Skin epidermis (tissue), 12 donors: ENCODE results near the gene RGS12.

Experiments used
- H3K27ac ChIP-seq, 21 experiments: fragments of 200-600 bp; sonication (generic) in 11 of 21; one replicate each; pipeline ENCODE4 v1.5.0; 2020; ENCODE audit warnings: mild to moderate bottlenecking in 3 of 21, inconsistent platforms in 2 of 21, moderate library complexity in 2 of 21
- H3K4me3 ChIP-seq, 7 experiments: fragments of 200-600 bp; sonication (generic) in 2 of 7; one replicate each; pipeline ENCODE4 v1.5.0; 2020; ENCODE audit warnings: inconsistent platforms in 2 of 7, mild to moderate bottlenecking in 2 of 7, moderate library complexity in 1 of 7

RGS12 gene

DNA sequence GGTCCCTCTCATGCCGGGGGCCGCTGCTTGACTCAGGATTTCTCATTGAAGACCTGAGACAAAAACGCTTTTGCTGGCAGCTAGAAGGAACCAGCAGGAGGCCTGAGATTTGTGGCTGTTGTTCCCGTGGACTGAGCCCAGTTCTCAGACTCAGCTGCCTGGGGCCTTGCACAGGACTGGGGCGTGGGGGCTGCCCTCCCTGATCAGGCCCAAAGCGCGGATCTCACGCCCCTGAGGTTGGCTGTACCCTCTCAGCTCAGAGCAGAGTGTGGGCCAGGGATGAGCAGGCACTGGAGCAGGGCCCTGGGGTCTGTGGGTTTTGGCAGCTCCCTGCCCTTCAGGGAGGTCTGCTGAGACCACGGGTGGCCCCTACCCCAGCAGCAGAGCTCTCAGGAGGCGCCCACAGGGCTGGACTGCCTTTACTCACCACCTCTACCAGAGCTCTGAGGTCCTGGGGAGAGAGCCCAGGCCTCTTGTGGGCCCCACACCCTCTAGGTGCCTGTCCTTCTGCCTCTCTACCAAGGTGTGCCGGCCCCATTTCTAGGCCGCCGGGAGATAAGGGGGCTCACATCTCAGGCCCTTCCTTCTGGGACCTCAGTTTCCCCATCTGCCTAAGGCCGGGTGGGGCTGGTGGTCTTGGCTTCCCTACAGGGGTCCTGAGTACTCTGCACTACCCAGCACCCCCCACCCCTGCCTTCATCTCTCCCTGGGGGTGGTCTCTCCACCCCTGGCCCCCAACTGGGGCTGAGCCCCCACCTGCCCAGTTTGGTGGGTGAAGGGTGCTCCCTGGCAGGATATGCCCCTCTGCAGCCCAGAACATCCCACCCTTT is 38.3 kb upstream of the RGS12 start:
- Histone ChIP-seq H3K4me3 (no peak overlapping the region), H3K27ac (no peak overlapping the region)

DNA sequence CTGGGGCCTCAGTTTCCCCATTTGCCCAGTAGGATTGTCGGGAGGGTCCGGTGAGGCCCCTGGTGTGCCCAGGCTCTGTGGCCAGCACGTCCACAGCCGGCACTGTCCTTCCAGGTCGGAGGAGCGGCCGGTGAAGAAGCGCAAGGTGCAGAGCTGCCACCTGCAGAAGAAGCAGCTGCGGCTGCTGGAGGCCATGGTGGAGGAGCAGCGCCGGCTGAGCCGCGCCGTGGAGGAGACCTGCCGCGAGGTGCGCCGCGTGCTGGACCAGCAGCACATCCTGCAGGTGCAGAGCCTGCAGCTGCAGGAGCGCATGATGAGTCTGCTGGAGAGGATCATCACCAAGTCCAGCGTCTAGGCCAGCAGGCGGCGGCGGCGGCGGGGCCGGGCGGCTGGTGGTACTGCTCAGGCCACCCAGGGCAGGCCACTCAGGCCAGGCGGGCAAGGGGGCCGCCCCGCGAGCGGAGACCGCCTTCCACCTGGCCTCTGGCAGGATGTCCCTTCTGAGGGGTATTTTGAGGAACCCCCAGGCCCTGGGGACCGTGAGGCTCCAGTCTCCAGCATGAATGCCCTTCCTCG is 37.1 kb upstream of the RGS12 start:
- H3K27ac ChIP-seq, result no peak overlapping the region
- H3K4me3 ChIP-seq, result no peak overlapping the region

DNA sequence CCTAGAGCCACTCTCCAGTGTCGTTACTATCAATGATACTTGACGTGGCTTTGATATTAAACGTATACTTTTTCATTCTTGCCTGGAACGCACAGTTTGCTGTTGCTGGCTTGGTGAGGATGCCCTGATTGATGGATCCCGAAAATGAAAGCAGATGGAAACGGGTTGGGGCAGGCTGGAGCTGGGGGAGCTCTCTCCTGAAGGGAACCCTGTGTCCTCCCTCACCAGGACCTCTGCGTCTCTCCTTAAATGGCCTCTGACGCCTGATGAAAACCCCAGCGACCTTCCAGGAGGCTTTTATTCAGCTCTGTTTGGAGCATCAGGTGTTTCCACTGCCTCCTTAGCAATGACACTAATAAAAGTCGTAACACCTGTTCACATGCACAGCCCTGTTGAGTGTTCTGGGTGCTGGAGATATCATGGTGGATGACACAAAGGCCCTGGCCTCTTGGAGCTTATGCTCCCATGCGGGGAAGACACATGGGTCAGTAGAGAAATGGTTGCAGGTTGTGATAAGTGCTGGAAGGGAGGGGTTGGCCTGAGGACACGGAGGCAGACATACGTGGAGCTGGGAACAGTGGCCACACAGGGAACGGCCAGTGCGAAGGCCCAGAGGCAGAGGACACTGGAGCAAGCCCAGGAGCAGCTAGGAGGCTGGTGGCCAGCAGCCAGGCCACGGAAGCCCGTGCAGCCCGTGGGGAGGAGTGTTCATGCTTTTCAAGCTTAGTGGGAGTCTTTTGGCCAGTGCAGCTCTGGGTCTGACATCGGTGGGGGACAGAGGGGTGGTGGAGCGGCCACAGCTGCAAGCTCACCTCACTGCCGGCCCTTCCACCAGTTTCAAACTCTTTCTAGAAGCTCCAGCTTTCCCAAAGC is 36.4 kb upstream of the RGS12 start:
- Histone ChIP-seq H3K4me3 (no peak overlapping the region), H3K27ac (no peak overlapping the region)

DNA sequence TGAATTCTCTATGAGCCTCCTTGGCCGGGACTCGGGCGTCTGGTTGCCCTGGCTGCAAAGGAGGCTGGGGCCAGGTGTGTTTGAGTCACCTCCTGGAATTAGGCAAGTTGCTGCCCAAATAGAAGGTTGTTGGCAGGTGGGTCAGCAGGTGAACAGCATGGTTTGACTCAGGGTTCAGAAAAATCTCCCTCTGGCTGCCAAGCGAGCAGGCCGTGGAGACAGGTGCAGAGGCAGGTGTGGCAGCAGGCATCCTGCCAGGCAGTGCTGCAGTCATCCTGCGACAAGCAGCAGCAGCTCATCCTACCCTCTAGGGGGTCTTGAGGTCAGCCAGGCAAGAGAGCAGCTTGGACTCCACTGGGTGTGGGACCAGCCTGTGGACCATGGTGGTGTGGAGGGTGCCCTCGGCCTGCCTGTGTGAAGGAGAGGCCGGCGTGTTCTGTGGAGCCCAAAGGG is 35.7 kb upstream of the RGS12 start:
- no peak overlapping the region for H3K4me3 ChIP-seq
- H3K27ac ChIP-seq, result no peak overlapping the region

DNA sequence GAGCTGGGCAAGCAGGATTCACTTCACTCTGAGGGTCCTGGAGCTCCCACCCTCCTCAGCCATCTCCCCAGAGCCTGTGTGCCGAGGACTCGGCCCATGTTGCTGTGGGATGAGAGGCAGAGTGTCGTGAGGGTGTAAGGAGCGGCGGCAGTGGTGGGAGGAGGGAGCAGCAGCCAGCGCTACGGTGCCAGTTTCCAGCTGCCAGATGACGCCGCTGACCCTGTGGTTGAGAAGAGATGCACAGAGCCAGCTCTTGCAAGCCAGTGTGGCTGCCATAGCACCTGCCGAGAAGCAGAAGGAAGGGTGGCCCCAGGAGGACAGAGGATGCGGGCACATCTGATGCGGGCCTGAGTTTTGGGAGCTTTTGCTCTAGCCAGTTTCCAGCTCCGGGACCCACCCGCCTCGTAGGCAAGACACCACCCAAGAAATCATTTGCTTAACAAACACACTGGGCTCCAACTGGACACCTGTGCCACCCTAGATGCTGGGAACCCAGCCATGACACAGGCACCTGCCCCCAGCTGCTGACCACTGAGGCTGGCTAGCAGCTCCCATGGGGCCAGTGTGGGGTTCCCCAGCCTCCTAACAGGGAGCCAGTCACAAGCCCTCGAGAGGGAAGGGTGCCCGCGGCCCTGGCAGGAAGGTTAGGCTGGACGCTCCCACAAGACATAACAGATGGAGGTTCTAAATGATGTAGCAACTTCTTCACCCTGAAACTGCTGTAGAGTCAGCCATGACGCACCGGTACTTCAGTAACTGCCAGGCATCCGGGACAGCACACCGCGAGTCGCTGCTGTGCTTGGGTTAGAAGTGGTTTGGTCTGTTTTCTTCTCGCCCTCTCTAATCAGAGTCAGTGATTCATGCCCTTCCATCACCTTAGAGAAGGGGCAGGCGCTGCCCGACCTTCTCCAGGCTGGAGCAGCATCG is 35.0 kb upstream of the RGS12 start:
- Histone ChIP-seq H3K4me3 (no peak overlapping the region), H3K27ac (no peak overlapping the region)

DNA sequence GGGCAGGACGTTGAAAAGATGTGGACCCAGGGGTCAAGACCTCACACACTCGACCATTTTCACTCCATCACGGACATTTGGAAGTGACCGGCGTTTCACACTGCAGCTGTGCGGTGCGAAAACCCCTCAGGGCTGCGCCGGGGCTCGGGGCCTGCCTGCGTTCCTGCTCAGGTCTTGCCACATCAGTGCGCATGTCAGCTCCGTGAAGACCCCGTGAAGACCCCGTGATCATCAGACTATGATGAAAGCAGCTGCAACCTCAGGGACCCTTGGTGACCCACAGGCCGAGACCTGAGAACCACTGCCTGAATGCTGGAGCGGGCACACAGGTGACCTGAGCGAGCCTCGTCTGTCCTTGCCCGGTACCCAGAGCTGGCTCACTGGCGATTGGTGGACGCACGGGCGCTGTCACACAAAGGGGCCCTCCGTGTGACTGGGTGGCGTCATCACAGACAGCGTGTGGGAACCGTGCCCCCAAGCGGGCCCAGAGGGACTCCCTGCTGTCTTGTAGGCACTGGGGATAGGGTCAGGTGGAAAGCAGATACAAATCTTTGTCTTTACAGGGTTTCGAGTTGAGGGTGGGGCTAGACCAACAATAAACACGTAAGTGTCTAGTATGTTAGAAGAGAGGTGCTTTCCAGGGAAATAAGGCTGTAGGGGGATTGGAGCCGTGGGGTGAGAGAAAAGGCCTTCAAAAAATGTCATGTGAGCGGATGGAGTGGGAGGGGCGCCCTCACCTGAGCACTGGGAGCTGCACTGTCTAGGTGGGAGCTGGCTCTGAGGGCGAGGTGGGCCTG is 31.2 kb upstream of the RGS12 start:
- no peak overlapping the region for H3K27ac ChIP-seq
- no peak overlapping the region for H3K4me3 ChIP-seq

DNA sequence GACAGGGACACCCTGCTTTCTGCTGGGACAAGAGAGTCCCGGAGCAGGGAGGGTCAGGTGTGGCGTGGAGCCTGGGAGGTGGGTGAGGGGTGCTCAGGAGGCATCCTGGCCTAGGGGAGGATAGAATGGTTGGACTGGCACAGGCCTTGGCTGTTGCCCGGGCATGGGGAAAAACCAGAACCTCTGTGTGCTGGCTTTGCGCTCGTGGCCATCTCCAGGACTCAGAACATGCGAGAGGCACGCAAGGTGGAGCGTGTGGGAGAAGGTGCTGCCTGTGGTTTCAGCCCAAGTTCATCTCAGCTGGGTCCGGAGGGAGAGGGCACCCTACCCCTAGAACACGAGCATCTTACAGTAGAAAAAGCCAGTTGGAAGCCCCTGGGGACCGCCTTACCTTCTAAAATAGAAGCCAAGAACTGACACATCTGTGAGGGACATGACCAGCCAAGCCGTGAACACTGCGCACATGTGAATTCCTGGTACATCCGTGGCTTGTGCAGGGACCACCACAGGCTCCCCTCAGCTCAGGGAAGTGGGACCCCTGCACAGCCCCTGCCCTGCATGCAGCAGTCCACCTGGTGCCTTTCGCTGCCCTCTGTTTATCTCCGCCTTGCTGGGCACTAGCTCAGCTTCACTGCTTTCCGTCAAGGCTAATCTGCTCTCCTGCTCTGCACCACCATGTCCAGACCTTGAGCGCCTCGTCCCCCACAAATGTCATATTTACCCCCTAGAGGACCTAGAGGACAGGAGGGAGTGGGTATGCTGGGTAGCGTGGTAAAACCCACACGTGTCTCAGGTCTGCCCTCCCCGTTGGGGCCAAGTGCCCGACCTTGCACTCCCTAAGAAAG is 30.4 kb upstream of the RGS12 start:
- H3K27ac ChIP-seq, result no peak overlapping the region
- H3K4me3 ChIP-seq, result no peak overlapping the region

DNA sequence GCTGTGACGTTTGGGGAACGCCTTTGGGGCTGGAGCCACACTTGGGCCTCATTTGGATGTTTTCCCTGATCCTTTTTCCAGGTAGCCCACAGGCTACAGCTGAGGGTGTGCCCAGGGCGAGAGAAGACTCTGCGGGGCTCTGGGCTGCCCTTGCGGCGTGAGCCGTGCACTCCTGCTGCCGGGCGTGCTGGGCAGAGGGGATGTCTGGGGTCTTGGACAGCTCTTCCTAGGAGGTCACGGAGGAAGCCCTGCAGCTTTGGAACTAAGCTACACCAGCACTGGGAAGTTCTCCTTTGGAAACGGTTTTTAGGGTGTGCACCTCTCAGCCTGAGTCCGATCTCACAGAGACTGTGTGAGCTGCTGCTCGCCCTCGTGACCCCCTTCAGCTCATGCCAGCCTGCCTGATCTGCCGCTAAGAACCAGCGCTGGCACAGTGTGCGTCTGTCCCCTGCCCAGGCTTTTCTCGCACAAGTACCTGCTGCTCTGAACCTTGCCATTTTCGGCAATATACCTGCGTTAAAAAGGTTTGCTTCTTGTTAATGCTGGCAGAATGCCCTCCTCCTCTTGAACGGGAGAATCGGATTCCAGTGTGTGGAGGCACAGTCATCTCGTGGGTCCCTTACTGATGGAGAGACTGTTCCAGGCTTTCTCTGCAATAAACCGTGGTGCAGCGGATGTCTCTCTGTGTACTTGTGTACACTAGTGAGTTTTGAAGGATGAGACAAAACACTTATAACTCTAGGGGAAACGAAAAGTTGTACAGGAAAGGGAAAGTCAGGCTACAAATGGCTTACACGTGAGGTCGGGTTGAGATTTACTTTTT is 29.6 kb upstream of the RGS12 start:
- H3K4me3 ChIP-seq, result no peak overlapping the region
- no peak overlapping the region for H3K27ac ChIP-seq

DNA sequence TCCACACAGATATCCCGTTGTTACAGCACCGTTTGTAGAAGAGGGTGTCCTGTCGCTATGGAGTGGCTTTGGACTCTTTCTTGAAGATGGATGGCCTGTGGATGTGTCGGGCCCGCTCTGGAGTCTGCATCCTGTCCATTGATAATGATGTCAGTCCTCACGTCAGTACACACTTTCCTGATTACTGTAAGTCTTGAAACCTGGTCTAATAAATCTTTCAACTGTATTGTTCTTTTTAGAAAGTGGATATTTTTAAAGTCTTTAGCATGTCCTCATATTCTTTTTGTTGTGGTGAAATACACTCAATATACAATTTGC is 29.0 kb upstream of the RGS12 start:
- no peak overlapping the region for H3K4me3 ChIP-seq

DNA sequence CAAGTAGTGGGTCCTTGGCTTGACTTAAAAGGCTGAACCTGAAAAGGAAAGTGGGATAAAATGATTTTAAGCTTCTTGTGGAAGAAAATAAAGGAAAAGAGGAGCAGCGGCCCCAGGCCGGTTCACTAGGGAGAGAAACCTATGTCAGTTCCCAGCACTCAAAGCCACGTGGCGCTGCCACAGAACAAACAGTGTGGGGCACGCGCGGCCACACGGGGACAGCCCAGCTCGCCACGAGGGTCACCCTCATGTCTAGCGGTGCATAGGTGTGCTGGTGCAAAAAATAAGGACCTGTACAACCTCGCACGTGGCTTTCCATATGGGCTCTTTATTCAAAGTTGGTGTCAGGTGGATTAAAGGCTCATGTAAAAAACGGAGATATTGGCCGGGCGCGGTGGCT is 26.7 kb upstream of the RGS12 start:
- Histone ChIP-seq H3K4me3 (no peak overlapping the region), H3K27ac (no peak overlapping the region)

More for the DNA sequence above, 29.0 kb upstream of the RGS12 start:
- no peak overlapping the region for H3K27ac ChIP-seq

DNA sequence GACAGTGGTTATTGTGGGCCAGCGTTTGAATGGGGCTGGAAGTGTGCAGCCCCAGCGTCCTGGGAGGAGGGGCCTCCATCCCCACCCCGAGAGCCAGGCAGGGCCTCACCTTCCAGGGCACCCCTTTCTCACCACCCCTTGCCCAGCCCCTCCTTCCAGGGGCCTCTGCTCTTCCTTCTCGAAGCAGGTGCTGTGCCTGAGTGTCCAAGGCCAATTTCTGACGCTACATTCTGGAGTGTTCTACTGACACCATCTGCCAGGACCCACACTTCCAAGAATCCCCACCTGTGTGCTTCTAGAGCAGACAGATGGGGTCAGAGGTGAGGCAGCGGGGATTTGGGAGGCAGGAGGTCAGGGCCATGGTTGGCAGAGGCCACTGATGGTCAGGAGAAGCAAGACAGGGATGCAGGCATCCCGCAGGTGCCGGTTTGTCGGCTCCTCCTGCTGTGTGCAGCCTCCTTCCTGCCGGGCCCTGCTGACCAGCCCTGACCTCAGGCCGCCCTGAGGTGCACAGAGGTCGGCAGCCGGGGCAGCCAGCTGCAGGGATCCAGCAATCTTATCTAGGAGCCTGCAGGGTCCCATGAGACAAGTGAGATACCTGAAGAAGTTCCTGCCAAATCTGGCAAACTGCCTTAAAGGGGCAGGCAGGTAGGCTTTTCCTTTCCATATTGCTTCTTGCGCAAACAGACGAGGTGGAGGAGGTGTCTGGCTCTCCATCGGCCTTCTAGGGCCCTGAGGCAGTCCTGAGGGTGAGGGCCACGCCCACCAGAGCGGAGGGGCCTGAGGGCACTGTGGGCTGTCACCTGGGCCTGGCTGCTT is 25.0 kb upstream of the RGS12 start:
- Histone ChIP-seq H3K4me3 (no peak overlapping the region), H3K27ac (no peak overlapping the region)

DNA sequence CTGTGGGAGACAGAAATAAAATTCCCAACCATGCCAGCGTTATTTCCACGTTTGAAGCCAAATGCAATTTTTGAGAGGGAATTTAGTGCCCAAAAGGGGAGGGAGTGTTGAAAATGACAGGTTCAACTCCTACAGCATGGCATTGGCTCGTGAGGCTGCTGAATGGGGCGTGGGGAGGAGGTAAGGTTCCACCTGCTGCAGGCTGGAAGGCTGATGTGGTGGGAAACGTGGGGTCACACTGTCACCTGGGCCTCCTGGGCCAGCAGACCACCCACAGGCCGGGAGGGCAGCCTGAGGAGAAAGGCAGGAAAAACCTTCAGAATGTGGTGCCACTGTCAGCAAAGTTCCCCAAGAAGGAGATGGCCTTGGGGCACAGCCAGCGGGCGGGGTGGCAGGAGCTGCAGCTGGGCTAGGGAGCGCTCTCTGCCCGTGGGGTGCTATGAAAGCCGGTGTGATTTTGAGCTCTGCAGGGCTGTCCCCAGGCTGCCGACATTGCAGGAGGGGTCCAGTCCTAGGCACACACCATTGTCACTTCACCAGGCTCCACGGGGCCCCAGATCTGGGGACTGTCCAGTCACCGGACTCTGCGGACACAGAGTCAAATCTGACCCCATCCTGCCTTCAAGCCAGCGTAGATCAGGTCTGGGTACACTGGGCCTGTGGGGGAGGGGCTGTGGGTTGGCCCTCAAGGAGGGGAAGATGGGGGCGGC is 24.3 kb upstream of the RGS12 start:
- Histone ChIP-seq H3K4me3 (no peak overlapping the region), H3K27ac (no peak overlapping the region)

DNA sequence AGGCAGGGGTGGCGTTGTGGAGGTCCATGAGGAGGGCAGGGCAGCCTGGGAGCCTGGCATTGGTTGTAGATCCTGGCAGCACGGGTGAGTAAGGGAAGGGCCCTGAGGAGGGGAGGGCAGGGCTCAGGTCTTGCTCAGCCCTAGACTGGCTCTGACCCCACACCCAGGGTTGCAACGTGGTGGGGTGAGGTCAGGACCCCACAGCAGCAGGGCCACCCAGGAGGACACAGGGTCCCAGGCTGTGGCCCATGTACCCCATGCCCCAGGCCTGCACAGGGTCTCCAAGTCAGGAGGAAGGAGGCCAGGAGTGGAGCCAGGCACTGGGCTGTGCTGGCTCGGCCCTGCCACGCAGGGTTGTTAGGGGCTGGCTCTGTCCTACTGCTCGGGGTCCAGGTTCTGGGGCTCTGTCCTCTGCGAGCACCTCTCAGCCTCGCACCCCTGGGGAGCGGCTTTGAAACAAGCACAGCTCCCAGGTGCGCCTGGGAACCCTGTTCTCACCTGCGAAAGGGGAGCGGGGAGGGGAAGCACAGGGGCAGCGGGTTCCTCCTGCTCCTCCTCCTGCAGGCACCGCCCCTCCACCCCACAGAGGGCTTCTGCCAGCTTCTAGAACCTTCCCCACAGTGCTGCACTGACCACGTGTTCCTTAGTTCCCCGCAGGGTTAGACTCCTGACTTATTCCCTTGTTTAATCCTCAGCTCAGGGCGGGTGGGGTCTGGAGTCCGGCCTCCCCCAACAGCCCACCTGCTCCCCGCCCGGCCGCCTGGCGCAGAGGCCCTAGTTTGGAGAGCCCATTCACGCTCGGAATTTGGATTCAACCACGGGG is 23.5 kb upstream of the RGS12 start:
- H3K27ac ChIP-seq, result no peak overlapping the region
- no peak overlapping the region for H3K4me3 ChIP-seq

DNA sequence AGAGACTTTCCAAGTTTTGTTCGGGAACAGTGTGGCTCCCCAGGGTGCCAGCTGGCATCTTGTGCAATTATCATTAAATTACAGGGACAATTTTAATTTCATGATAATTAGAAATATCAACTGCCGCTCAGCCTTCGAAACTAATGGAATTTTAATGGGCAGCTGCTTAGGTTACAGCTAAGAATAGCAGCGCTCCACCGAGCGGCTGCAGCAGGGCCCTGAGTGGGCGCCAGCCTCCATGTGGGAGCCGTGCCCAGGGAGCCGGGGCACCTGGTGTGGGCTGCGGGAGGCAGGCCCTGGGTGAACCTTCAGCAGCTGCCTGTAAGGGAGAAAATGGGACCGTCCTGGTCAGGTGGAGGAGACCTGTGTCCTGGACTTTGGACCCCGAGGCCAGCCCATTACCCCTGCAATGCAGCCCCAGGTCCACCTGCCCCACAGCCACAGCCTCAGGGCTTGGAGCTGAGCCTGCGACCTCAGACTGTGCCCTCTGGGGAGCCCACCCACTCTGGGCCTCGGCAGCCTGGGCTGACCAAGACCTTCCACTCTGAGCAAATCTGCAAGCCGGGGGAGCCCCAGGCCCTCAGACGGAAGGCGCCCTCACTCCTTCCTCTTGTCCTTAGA is 22.7 kb upstream of the RGS12 start:
- Histone ChIP-seq H3K4me3 (no peak overlapping the region), H3K27ac (no peak overlapping the region)

DNA sequence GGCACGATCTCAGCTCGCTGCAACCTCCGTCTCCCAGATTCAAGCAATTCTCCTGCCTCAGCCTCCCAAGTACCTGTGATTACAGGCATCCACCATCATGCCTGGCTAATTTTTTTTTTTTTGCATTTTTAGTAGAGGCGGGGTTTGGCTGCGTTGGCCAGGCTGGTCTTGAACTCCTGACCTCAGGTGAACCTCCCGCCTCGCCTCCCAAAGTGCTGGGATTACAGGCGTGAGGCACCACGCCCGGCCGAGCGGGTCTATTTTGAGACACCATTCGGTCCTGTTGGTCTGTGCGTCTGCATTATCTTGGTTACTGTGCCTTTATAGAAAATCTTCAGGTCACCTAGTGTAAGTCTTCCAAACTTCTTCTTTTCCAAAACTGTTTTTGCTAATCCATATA is 21.7 kb upstream of the RGS12 start:
- no peak overlapping the region for H3K4me3 ChIP-seq
- no peak overlapping the region for H3K27ac ChIP-seq
